GM19467 (cell line): ENCODE results near the gene ST6GALNAC4.
"Not testable (repeated sequence)": the region's sequence is repeated elsewhere in the genome, so short reads cannot be mapped to it uniquely, and the experiment has no call there.

Source experiments
- ATAC-seq: cut with Tn5 transposase; IDR thresholded peaks from one replicate; pipeline ENCODE4 v1.9.1; 2021; ENCODE audit warnings: mild to moderate bottlenecking, moderate library complexity; ENCODE audit not compliant: unreplicated experiment

ST6GALNAC4 gene

GRCh38 chr9:127895811-127896210 lies 21.0 kb downstream of the ST6GALNAC4 start:
- no peak for ATAC-seq

- no peak for ATAC-seq
These were observed 23.4 kb downstream of the ST6GALNAC4 start for GRCh38 chr9:127893392-127893791.

- ATAC-seq: no peak
These were observed 24.0 kb downstream of the ST6GALNAC4 start for GRCh38 chr9:127892831-127893230.

DNA sequence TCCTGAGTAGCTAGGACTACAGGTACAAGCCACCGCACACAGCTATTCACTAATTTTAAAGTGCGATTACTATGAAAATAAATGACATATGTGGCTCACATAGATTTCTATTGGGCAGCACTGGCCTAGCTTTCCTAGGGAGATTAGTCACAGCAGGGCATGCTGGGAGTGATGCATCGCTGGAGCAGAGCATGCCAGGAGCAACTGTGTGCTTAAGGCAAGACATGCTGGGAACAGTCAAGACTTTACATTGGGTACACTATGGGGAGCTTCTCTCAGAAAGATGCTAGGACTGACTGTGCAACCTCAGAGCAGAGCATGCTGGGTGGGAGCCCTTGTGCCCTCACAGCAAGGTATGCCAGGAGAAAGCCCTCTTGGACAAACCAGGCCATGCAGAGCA lies 26.8 kb downstream of the ST6GALNAC4 start:
- ATAC-seq: no peak

DNA sequence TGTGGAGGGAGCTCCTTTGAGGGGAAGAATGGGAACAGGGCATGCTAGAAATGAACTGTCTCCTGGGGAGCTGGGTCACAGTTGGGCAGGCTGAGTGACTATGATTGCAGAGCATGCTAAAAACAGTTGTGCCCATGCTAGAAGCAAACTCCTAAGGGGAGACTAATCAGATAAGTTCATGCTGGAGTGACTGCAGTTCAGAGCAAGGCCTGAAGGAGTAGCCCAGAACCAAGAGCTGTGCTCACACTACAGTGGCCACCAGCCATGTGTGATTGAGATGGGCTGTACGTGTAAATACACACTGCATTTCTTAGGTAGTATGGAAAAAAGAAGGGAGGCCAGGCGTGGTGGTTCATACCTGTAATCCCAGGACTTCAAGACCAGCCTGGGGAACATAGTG lies 29.0 kb downstream of the ST6GALNAC4 start:
- ATAC-seq: no peak

- ATAC-seq: no peak
These were observed 30.4 kb downstream of the ST6GALNAC4 start for GRCh38 chr9:127886401-127886972.

- no peak for ATAC-seq
These were observed 31.1 kb downstream of the ST6GALNAC4 start for GRCh38 chr9:127885508-127886281.

GRCh38 chr9:127884976-127885490 lies 31.8 kb downstream of the ST6GALNAC4 start:
- no peak for ATAC-seq

DNA sequence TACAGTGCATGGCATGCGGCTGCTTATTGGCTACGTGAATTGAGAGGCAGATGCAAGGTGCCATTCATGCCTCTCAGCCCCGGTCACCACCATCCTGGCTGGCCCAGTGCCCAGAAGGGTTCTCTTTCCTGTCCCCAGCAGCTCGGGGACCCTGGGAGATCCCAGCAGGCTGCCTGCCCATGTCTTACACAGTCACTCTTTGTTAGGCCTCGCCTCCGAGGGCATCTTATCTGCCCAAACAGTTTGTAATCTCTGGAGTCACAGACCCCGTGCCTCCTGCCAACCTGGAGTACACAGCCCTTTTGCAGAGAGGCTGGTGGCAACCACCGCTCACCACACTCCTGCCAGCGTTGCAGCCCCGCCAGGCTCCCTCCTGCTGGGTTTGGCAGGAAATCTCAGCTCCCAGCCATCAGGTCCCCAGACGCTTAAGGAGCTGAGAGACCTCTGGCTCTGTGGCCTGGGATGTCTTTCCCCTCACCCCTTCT lies 32.4 kb downstream of the ST6GALNAC4 start:
- no peak for ATAC-seq

GRCh38 chr9:127883959-127884358 lies 32.9 kb downstream of the ST6GALNAC4 start:
- ATAC-seq: no peak

GRCh38 chr9:127881715-127882114 lies 35.1 kb downstream of the ST6GALNAC4 start:
- ATAC-seq: not testable (repeated sequence)

- no peak for ATAC-seq
These were observed 36.7 kb downstream of the ST6GALNAC4 start for GRCh38 chr9:127880143-127880542.

DNA sequence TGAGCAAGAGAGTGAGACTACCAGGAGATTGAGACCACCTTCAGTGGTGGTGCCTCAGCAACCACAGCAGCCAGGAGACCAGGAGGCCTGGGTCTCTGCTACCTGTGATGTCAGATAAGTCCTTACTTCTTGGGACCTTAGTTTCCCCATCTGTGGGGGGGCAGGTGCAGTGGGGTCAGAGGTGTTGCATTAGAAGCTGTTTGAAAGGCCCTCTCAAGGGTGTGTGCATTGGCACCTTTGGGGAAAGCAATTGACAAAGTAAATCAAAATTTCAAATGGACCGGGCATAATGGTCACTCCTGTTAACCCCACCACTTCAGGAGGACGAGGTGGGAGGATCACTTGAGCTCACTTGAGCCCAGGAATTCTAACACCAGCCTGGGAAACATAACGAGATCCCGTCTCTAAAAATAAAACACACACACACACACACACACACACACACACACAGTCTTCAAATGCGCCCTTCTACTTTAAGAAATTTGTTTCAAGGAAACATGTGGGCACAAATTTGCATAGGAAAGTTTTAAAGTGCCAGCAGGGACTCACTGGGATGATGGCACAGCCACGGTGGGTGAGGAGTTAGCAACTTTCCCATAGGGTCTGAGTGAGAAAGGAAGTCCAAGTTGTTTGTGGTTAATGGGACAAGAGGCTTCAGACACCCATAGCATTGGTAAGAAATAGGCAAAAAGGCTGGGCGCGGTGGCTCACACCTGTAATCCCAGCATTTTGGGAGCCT lies 38.0 kb downstream of the ST6GALNAC4 start:
- ATAC-seq: no peak

DNA sequence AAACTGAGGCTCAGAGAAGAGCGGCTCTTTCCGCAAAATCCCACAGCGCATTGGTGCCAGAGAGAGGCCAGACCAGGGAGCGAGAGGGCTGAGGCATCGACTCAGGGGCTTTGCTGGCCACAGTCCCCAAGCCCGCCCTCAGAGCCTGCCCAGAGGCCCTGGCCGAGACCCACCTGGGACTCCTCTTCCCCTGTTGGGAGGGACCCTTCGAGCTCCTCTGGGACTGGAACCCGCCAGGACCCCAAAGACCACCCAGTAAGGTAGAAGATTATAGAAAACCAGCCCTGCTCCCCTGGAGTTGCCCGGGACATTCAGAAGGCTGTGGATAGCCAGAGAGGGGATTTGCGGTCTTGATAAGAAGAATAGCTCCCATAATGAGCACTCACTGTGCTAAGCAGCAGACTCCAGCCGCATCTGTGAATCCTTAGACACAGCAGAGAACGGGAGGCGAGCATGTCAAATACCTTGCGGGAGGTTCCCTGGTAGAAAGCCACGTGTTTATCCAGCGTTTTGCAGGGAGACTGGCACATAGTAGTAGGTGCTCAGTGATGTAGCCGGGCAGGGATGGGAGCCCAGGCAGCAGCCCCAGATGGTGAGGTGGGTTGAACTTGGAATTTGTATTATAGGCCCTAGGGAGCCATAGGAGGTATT lies 38.7 kb downstream of the ST6GALNAC4 start:
- ATAC-seq: no peak

DNA sequence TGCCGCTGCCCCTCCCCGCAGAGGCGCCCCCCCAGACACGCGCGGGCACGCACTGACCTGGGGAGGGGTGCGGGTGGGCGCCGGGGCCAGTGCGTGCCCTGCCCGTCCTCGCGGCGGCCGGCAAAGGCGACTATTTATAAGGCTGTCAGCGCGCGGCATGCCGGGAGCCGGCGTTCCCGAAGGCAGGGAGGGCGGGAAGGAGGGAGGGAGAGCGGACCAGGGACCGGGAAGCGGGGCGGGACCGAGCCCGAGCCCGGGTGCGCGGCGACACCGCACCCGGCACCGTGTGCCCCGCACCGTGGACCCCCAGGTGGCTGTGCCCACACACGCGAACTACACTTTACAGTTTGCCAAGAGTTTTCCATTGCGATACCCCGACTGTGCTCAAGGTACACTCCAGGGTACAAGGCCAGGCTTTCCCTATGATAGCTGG lies 39.3 kb downstream of the ST6GALNAC4 start, which contains the start of gene AK1:
TSS of gene AK1 (minus strand) at position 110 of the 433 bp plus-strand sequence. CDS start 3,058 bp downstream, outside the sequence.
- ATAC-seq: no peak

DNA sequence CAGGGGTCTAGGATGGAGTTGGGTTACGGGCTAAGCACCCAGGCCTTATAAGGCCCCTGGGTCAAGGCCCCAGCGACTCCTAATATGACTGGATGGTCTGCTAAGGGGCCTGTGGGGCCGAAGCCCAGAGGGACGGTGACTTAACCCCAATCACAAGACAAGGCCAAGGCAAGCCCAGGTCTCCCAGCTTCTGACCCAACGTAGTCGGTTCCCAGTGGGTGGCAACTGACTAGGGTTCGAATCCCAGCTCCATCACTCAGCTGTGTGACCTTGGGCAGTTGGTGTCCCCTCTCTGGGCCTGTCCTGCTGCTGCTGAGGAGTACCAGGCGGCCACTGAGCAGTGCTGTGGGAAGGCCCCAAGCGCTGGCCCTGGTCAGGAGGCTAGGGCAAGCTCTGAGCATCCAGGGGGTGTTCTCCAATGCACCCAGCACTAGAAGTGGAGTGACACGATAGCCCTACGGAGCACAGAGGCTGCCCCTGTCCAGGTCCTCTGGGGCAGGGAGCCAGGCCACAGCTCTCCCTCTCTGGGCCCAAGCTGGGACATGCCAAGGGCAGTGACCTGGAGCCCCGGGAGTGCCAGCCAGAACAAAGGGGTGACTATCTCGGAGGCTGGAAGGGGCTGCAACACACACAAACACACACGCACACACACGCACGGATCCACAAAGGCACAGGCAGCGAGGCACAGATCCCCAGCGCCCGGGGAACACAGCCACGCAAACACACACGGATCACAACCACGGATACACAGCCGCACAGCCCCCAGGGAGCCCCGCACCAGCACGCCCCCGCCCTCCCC lies 39.9 kb downstream of the ST6GALNAC4 start:
- ATAC-seq: no peak

DNA sequence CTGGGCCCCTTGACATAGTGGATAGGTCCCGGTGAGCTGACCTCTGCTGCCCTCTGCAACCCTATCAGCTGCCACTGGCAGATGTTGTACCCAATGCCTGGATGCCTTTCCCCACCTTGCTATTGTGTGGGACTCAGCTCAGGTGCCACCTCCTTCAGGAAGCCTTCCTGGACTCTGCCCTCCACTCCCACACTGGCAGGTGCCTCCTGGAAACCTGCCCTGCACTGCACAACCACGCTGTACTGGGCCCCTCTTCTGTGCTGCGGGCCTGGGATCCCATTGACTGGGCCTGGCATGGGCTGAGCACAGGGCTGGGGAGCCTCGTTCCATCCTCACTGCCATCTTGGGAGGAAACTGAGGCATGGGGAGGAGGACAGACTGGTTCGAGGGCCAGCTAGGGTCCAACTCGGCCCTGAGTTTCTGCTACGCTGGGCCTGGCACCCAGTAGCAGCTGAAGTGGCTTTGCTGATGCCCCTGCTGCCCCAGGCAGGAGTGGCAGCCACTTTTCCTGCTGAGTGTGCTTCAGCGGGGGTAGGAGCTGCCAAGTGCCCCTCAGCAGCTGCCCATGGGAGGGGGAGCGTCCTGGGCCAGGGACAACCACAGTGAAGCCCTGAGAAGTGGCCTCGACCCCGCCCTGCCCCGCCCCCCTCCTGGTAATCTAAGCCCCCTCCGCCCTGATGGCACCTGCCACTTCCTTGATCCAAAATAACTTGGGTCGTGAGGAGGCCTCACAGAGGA lies 40.6 kb downstream of the ST6GALNAC4 start:
- no peak for ATAC-seq

DNA sequence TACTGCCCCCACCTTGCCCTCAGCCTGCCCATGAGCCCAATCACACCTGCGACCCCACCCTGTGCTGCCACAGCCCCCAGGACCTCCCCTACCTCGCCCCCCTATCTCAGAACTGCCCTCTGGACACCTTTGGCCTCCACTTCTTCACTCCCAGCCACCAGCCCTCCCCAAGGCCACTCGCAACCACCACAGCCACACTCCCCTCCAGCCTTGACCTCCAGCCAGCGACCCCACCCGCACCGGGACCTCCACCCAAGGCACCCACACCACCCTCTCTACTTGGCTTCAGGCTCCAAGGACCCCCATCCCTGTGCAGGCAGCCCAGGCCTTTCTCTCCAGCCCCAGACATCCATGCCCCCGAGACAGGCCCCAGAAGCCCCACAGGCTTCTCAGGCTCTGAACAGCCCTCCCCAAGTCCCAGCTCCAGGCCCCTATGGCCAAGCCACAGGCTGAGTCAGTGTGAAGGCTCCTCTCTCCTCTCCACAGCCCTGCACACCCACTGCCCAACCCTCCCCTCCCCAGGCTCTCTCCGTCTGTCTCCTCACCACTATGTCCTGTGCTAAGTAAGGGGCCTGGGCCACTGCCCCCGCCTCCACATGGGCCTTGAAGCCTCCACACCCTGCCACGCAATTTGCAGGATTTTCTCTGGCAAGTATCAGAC lies 41.4 kb downstream of the ST6GALNAC4 start:
- no peak for ATAC-seq
